Activated T-cell treated with anti-CD3 and anti-CD28 coated beads for 1 hour (primary cell): ENCODE data around the gene MRTFB.

Source experiments
- DNase-seq: peaks from one replicate; pipeline ENCODE4 v3.0.0-alpha.2; 2020; ENCODE audit warnings: low read depth

MRTFB gene

GRCh38 chr16:14238756-14239155, 167.6 kb downstream of the MRTFB start:
- DNase-seq: no peak

DNA sequence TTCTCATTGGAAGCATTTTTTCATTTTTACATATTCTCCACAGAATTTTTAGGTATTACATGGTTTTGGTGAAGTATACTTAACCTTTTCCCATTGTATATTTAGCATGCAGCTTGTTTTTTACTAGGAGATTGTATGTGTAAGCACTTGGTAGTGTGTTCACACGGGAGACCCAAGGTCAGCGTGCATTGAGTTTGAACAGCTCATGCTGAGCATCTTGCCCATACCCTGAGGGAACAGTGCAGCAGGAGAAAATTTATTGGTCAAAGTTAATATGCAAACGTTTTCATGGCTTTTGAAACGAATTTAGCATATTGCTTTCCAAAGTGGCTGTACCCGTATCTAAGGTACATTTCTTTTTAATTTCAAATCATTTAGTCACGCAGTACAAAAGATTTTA, 168.7 kb downstream of the MRTFB start:
- DNase-seq: no peak

GRCh38 chr16:14240219-14240843, 169.2 kb downstream of the MRTFB start:
- DNase-seq: no peak

GRCh38 chr16:14240964-14241363, 169.8 kb downstream of the MRTFB start:
- DNase-seq: no peak

- DNase-seq: no peak
These were observed 170.5 kb downstream of the MRTFB start for GRCh38 chr16:14241631-14242030.

DNA sequence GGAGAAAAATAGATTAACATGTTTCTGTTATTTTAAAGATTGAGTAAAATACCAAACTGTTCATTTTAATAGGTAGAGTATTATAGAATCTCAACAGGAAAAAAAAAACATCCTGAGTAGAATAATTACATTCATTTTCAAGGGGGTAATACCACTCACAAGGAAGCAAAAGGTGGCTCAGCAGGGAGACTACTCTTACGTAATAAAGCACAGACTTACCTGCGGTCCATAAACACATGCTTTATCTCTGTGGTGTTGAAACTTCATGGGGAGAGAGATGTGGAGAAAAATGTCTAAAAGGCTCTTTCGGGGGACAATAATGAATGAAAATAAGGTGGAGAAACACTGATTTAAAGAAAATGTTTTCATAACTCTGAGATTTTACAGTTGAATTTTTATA, 171.7 kb downstream of the MRTFB start:
- DNase-seq: no peak

GRCh38 chr16:14244196-14245010, 173.3 kb downstream of the MRTFB start:
- DNase-seq: no peak

DNA sequence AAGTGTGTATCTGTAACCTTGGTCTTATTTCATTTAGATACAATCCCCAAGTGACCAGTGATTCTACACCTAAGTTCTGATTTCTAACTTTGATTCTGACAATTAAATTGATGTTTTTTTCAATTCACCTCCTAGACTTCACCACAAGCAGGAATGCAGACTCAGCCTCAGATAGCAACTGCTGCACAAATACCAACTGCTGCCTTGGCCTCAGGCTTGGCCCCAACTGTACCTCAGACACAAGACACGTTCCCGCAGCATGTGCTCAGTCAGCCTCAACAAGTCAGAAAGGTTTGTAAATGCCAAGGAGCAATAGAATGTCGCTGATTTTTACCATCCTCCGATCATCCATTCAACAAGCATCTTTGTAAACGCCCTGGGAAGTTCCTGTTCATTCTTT, 177.7 kb downstream of the MRTFB start:
- DNase-seq: no peak

GRCh38 chr16:14249291-14250032, 178.3 kb downstream of the MRTFB start:
- peak; percentile 24 for DNase-seq

DNA sequence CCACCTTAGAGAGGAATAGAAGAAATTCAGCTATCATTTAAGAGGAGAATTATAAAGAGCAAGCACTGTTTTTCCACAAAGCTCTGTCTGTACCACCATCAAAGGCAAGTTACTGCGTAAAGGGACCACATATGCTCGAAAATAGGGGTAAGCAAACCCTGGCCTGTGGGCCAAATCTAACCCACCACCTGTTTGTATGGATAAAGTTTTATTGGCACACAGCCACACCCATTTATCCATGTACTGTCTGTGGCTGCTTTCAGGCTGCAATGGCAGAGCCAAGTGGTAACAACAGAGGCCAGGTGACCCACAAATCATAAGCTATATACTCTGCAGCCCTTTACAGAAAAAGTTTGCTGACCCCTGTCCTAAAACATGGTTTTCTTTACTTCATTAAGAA, 180.3 kb downstream of the MRTFB start:
- DNase-seq: no peak

GRCh38 chr16:14252860-14253259, 181.7 kb downstream of the MRTFB start:
- DNase-seq: no peak

GRCh38 chr16:14263011-14263410, 191.9 kb downstream of the MRTFB start:
- DNase-seq: no peak

GRCh38 chr16:14263769-14264168, 192.7 kb downstream of the MRTFB start:
- no peak for DNase-seq

DNA sequence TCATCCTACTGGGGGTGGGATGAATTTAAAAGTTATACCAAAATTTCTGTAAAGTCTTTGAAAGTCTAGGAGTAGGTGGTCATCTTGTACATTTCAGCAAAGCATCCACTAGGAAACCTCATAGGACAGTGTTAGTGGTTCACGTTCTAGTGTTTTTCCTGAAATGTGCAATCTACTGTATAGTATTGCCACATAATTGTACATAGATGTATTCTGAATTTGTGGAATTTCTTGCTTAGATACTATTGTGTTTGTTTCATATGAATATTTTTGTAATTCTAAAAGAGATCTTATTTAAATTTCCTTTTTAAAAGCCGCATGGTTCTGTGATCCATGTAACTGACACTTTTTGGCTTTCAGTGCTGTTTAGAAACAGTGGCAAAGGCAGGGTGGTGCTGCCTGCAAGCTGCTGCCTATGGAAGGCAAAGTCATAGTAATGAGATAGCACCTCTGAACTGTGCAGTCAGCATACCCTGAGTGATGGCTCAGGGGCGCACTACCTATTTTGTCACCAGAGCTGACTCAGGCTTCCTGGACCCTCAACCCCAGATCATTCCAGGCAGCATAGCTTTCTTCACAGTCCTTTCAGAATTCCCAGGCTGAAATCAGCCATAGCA, 193.3 kb downstream of the MRTFB start:
- DNase-seq: no peak

DNA sequence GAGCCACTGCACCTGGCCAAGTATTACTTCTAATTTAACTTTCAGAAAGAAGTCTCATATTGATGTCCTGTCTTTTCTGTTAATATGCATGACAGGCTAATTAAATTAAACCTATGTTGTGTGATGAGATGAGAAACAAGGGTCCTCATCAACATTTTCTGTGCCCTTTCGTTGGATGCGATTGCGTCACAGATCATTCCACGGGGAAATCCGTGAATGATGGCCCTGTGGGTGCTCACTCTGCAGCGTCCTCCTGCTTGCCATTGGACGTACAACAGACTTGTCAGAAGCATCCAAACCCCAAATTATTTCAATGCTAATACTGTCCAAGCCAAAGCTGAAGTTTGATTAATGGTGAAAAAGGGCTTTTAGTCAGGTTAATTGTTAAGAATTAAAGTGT, 197.0 kb downstream of the MRTFB start:
- no peak for DNase-seq

DNA sequence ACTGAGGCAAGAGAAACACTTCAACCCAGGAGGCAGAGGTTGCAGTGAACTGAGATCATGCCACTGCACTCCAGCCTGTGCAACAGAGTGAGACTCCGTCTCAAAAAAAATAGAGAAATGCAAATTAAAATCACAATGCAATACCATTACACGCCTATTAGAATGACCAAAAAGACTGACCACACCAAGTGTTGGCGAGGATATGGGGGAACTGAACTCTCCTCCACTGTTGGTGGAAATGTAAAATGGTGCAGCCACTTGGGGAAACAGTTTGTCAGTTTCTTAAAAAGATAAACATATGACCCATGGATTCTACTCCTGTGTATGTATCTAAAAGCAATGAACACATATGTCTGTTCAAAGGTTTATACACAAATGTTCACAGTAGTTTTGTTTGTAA, 204.8 kb downstream of the MRTFB start:
- no peak for DNase-seq

GRCh38 chr16:14278749-14279148, 207.6 kb downstream of the MRTFB start:
- DNase-seq: no peak

DNA sequence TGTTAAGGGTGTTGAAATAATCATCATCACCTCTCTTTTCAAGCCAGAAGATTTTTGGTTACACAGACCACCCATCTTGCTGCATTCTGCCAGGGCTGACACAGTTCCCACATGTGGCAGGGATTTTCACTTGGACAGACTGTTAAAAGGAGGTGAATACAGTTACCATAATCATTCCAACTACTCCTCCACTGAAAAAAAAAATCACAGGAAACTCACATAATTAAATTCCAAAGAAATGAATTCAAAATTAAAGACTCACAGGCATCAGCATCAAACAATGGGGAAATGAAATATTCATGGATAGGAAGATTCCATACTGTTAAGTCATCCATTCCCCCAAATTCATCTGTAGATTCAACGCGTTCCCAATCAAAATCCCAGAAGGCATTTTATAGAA, 209.4 kb downstream of the MRTFB start:
- DNase-seq: no peak

DNA sequence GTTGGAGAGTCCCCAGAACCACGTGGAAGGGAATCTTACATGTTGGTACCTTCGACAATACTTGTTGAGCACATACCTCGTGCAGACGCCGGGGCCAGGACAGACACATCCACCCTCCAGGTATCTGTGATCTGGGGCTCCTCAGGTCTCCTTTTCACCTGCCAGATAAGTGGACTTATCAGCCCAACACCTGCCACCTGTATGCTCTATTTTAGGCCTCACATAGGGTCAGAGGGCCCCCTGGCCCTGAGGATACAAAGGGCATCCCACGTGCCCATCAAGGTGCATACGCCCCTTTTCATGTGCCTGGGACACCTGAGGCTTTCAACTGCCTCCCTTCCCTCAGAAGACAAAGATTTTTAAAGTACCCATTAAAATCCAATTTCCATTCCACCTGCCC, 212.7 kb downstream of the MRTFB start:
- DNase-seq: no peak

DNA sequence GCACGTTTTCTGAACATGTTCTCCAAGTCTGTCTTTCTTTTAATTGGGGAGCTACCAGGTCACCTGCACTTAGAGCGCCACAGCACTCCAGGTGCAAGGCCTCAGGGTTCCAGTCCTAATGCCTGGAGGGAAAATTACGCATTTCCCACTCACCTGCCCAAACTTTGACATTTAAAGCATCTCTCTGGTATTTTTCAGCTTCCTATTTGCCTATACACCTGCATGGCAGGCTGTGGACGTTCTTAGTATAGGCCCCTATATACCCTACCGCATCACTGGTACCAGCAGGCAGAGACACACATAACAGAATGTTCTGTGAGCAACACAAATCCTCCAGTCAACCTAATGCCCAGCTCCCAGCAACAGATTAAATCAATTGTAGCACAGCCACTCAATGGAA, 213.3 kb downstream of the MRTFB start:
- no peak for DNase-seq

- no peak for DNase-seq
These were observed 213.9 kb downstream of the MRTFB start for GRCh38 chr16:14284930-14285512.
